Measurements from ENCODE around the gene OPTN. TPM values are rescaled to one million over a fixed set of nuclear protein-coding genes. Genes with fewer than 3 reads are reported as not detected.

OPTN gene
- total RNA-seq, 1 donor from 2014 or later = 33.3 TPM

GRCh38 chr10:13106387-13107045 lies 6.6 kb downstream of the OPTN start:
- no peak overlapping the region for H3K4me3 Mint-ChIP-seq
- no peaks in the 10 kb centered on the region for H3K9me3 Mint-ChIP-seq
- peaks cover 13% of the 10 kb centered on the region for H3K36me3 Mint-ChIP-seq
- H3K4me1 Mint-ChIP-seq = peaks cover 6% of the 10 kb centered on the region
- no peak overlapping the region for H3K27ac Mint-ChIP-seq
- H3K27me3 Mint-ChIP-seq (ENCODE audit: low read depth) = no peaks in the 10 kb centered on the region
- DNase-seq (ENCODE audit: low spot score in 2 of 2, unreplicated experiment in 2 of 2) = no peak
- TF ChIP-seq CTCF (IDR thresholded peaks at IDR 0.05; ENCODE audit: unreplicated experiment) = no peak

GRCh38 chr10:13110908-13111307 lies 10.9 kb downstream of the OPTN start:
- Mint-ChIP-seq H3K9me3 (no peaks in the 10 kb centered on the region), H3K4me1 (peaks cover 20% of the 10 kb centered on the region), H3K4me3 (no peak overlapping the region), H3K36me3 (peaks cover 22% of the 10 kb centered on the region), H3K27ac (peak overlapping the region; percentile 24), H3K27me3 (ENCODE audit: low read depth) (no peaks in the 10 kb centered on the region)
- no peak for DNase-seq (ENCODE audit: low spot score in 2 of 2, unreplicated experiment in 2 of 2)
- TF ChIP-seq CTCF (IDR thresholded peaks at IDR 0.05; ENCODE audit: unreplicated experiment) = no peak

GRCh38 chr10:13113544-13113943 lies 13.6 kb downstream of the OPTN start:
- Mint-ChIP-seq H3K27me3 (ENCODE audit: low read depth) (no peaks in the 10 kb centered on the region), H3K4me1 (peaks cover 16% of the 10 kb centered on the region), H3K9me3 (no peaks in the 10 kb centered on the region), H3K36me3 (peaks cover 27% of the 10 kb centered on the region), H3K4me3 (no peak overlapping the region), H3K27ac (no peak overlapping the region)
- no peak for TF ChIP-seq CTCF (IDR thresholded peaks at IDR 0.05; ENCODE audit: unreplicated experiment)
- DNase-seq (ENCODE audit: low spot score in 2 of 2, unreplicated experiment in 2 of 2) = no peak

GRCh38 chr10:13115832-13116803 lies 16.2 kb downstream of the OPTN start:
- DNase-seq (ENCODE audit: low spot score in 2 of 2, unreplicated experiment in 2 of 2) = no peak
- Mint-ChIP-seq H3K27ac (no peak overlapping the region), H3K4me1 (peaks cover 16% of the 10 kb centered on the region), H3K36me3 (peaks cover 35% of the 10 kb centered on the region), H3K4me3 (no peak overlapping the region), H3K27me3 (ENCODE audit: low read depth) (no peaks in the 10 kb centered on the region), H3K9me3 (no peaks in the 10 kb centered on the region)
- no peak for TF ChIP-seq CTCF (IDR thresholded peaks at IDR 0.05; ENCODE audit: unreplicated experiment)

GRCh38 chr10:13117841-13118783 lies 18.1 kb downstream of the OPTN start:
- no peak overlapping the region for H3K4me3 Mint-ChIP-seq
- no peak for DNase-seq (ENCODE audit: low spot score in 2 of 2, unreplicated experiment in 2 of 2)
- H3K4me1 Mint-ChIP-seq = peaks cover 8% of the 10 kb centered on the region
- H3K27ac Mint-ChIP-seq = no peak overlapping the region
- H3K36me3 Mint-ChIP-seq = peaks cover 45% of the 10 kb centered on the region
- H3K27me3 Mint-ChIP-seq (ENCODE audit: low read depth) = no peaks in the 10 kb centered on the region
- no peaks in the 10 kb centered on the region for H3K9me3 Mint-ChIP-seq
- TF ChIP-seq CTCF (IDR thresholded peaks at IDR 0.05; ENCODE audit: unreplicated experiment) = no peak

Data from mesothelial cell of epicardium (in vitro differentiated cells).